ENCODE measurements around the gene RSRC1. TPM values are rescaled to one million over a fixed set of nuclear protein-coding genes. Genes with fewer than 3 reads are reported as not detected.

The RSRC1 gene
- total RNA-seq, 1 experiment from 2014 or later = 37.9 TPM

GRCh38 chr3:158128755-158129154, 18.9 kb downstream of the RSRC1 start:
- Mint-ChIP-seq H3K27ac (0 out of 7 replicates have a peak overlapping the region, but pooled peaks of 1 of the 3 experiments have one; percentile 30), H3K4me1 (peaks cover 8 to 16% of the 10 kb centered on the region in 2 experiments; a peak in 3 of 4 replicates), H3K27me3 (ENCODE audit: low read depth) (no peaks in the 10 kb centered on the region), H3K4me3 (no peak overlapping the region), H3K9me3 (no peaks in the 10 kb centered on the region), H3K36me3 (ENCODE audit: insufficient read depth in 1 of 3, low read depth in 3 of 3) (peaks cover 3 to 19% (median 18%) of the 10 kb centered on the region in 3 experiments; a peak in 6 of 7 replicates)
- Histone ChIP-seq H3K4me1 (ENCODE audit: insufficient read depth, low read length) (peaks cover 2% of the 10 kb centered on the region; the same call in 1 of the 2 replicates), H2AK5ac (ENCODE audit: insufficient read length, low read length) (no peak overlapping the region), H2BK20ac (ENCODE audit: low read depth, low read length, poor library complexity, severe bottlenecking) (no peak overlapping the region), H3K9ac (ENCODE audit: extremely low read depth, insufficient read length, low read length) (no peak overlapping the region), H3K18ac (ENCODE audit: insufficient read length, low read depth, low read length) (no peak overlapping the region), H2AFZ (ENCODE audit: low read length) (no peak overlapping the region), H3K27ac (ENCODE audit: insufficient read length, low read depth, low read length) (no peak overlapping the region), H4K20me1 (ENCODE audit: control insufficient read depth, insufficient read depth, insufficient read length) (no peaks in the 10 kb centered on the region), H2BK5ac (ENCODE audit: insufficient read length, low read length) (no peak overlapping the region), H2BK15ac (ENCODE audit: low read depth, low read length) (no peak overlapping the region), H2BK120ac (ENCODE audit: low read depth, low read length, poor library complexity, severe bottlenecking) (no peak overlapping the region), H3K14ac (ENCODE audit: insufficient read depth, low read length) (no peak overlapping the region), H3K23me2 (ENCODE audit: insufficient read length, low read depth, low read length, poor library complexity, severe bottlenecking) (no peaks in the 10 kb centered on the region), H3K27me3 (ENCODE audit: insufficient read depth, low read length) (no peaks in the 10 kb centered on the region), H3K79me2 (ENCODE audit: insufficient read depth, low read length) (no peaks in the 10 kb centered on the region), H4K91ac (ENCODE audit: insufficient read length, low read depth, low read length) (no peak overlapping the region), H2BK12ac (ENCODE audit: insufficient read length, low read depth, low read length) (no peak overlapping the region), H4K5ac (ENCODE audit: insufficient read length, low read depth, low read length) (no peak overlapping the region), H3K23ac (ENCODE audit: insufficient read length, low read depth, low read length) (no peak overlapping the region), H3K79me1 (ENCODE audit: insufficient read depth, low read depth, low read length, poor library complexity, severe bottlenecking) (peaks cover 2% of the 10 kb centered on the region), H3K56ac (ENCODE audit: insufficient read length, low read depth, low read length) (no peak overlapping the region), H3K4ac (ENCODE audit: low read depth, low read length) (no peak overlapping the region), H3K4me2 (ENCODE audit: insufficient read depth, insufficient read length, low read length) (no peak overlapping the region), H3K9me3 (ENCODE audit: control insufficient read depth, low read depth, low read length) (no peaks in the 10 kb centered on the region), H3T11ph (ENCODE audit: low read length) (no peak overlapping the region), H4K8ac (replicated peaks; ENCODE audit: insufficient read length, low read depth, low read length) (no peak overlapping the region)
- no peak for TF ChIP-seq CTCF (conservative IDR thresholded peaks at IDR 0.05)
- no peak for DNase-seq
- WGBS (ENCODE audit: extremely low coverage, insufficient read length, low lambda C conversion rate) = no CpG with 5 or more reads among the region's 6 CpGs
